KBM-7 (cell line): ENCODE data around the gene PPP4R3A.
"Not testable (repeated sequence)": the region's sequence is repeated elsewhere in the genome, so short reads cannot be mapped to it uniquely, and the experiment has no call there.

ENCODE experiments used
- DNase-seq: peaks from one replicate; pipeline ENCODE4 v3.0.0-alpha.2; 2015
- in situ Hi-C: fragments of 300-500 bp; cut with MboI; formaldehyde crosslinking; loops from 2 replicates; pipeline ENCODE4 v1.14.3; 2020; ENCODE audit warnings: low sequenced_read_pairs, low pct_unique_long_range_greater_than_20kb, mixed read lengths

The PPP4R3A gene

DNA sequence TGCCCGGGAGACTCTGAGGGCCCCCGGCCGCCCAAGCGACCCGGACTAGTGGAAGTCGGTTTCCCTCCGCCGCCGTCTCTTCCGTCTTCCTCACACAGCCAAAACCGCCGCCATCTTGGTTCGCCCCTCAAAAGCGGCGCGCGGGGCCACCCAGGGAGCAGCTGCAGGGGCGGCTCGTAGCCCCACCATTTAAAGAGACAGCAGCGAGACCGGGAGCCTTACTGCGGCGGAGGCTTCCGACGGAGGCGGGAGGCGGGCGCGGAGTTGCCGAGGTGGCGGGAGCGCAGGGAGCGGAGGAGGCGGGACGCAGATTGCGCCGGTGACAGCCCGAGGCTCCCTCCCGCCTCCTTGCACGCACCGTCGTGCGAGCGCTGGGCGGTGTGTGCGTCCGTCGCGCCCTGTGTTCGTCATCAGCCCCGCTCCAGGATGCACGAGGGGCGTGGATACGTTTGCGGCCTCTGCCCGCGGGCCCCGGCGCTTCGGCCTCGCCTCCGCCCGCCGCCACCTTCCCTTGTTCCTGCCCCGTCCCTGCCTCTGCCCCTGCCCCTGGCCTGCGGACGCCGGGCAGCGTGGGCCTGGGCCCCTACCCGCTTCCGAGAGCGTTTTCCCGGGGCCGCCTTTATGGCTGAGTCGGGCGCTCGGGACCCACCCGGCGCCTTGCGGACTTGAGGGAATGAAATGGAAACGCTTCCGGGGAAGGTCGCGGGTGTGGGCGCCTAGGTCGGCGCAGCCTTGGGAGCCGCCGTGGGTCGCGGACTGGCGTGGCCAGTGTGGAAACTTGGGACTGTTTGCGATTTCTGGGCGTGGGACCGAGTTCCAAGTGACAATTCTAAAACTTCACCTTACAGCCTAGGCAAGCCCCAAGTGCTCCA, at the start of gene PPP4R3A:
Gene PPP4R3A, minus strand, starts transcription at position 140 of the 872 bp plus-strand sequence. CDS start 663 bp downstream, outside the sequence.
- in situ Hi-C loops, result no loop called here

DNA sequence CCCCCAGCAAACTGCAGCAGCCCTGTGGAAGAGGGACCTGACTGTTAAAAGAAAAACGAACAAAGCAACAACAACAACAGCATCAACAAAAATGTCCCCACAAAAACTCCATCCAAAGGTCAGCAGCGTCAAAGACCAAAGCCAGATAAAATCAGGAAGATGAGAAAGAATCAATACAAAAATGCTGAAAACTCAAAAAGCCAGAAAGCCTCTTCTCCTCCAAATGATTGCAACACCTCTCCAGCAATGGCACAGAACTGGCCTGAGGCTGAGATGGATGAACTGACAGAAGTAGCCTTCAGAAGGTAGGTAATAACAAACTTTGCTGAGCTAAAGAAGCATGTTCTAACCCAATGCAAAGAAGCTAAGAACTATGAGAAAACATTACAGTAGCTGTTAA, 45.4 kb upstream of the PPP4R3A start:
- DNase-seq, result no peak
- in situ Hi-C loops, result no loop called here

More for the DNA sequence above, at the start of gene PPP4R3A:
- peak; percentile 98 for DNase-seq

DNA sequence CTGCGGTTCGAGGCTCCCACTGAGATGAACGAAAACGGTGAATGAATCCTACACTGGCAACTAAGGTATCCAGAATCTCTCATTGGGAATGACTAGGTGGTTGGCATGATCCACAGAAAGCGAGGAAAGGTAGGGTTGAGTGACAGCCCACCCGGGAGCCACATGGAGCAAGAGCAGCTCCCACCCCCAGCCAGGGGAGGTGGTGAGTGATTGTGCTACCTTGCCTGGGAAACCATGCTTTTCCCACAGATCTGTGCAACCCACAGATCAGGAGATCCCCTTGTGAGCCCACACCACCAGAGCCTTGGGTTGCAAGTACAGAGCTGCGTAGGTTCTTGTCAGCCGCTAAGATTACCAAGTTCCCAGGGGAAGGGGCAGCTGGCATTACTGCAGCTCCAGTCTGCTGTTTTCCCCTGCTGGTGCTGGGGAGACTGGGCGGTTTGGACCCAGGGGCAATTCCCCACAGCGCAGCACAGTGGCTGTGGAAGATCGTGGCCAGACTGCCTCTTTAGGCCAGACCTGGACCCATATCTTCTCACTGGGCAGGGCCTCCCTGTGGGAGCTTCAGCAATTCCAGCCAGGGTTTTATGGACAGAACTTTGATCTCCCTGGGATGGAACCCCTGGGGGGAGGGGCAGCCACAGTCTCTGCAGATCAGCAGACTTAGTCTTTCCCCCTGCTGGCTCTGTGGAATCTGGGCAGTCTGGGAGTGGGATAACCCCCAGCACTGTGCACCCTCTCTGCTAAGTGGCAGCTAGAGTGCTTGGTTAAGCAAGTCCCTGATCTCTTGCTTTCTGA, 44.6 kb upstream of the PPP4R3A start:
- DNase-seq, result no peak
- in situ Hi-C loops, result no loop called here

DNA sequence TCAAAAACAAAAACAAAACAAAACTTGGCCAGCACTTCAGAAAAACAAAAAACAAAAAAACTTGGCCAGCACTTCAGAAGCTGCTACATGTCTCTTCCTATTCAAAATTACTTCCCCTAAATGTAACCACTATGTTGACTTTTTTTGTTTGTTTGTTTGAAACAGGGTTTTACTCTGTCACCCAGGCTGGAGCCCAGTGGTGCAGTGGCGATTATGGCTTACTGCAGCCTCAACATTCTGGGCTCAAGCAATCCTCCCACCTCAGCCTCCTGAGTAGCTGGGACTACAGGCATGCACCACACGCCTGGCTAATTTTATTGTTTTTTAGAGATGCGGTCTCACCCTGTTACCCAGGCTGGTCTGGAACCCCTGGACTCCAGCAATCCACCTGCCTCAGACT, 38.0 kb upstream of the PPP4R3A start:
- DNase-seq, result no peak
- in situ Hi-C loops, result no loop called here

DNA sequence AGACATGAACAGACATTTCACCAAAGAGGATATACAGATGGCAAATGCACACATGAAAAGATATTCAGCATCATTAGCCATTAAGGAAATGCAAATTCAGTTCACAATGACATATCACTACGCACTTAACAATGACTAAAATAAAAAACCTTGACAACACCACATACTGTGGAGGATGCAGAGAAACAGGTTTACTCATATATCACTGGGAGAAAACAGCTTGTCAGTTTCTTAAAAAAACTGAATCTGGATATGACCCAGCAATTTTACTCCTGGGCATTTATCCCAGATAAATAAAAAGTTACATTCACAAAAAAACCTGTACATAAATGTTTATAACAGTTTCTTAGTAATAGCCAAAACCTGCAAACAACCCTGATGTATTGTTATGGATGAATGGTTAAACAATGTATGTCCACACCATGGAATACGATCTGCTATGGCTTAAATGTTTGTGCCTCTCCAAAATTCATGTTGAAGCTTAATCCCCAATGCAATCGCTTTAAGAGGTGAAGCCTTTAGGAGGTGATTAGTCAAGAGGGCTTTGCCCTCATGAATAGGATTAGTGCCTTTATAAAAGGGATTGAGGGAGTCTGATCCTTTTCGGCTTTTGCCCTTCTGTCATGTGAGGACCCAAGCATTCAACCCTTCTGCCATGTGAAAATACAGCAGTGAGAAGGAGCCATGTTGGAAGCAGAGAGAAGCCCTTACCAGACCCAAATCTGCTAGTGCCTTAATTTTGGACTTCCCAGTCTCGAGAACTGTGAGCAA, 36.0 kb upstream of the PPP4R3A start:
- in situ Hi-C loops, result no loop called here
- no peak for DNase-seq

DNA sequence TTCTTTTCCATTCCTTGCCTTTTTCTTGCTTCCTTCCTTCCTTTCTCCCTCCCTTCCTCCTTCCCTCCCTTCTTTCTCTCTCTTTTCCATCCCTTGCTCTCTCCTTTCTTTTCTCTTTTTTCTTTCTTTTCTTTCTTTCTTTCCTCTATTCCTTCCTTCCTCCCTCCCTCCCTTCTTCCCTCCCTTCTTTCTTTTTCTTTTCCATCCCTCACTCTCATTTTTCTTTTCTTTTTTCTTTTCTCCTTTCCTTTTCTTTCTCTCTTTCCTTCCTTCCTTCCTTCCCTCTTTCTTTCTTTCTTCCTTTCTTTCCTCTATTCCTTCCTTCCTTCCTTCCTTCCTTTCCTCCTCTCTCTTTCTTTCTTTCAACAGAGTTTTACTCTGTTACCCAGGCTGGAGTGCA, 35.1 kb upstream of the PPP4R3A start:
- DNase-seq, result no peak
- in situ Hi-C loops, result no loop called here

DNA sequence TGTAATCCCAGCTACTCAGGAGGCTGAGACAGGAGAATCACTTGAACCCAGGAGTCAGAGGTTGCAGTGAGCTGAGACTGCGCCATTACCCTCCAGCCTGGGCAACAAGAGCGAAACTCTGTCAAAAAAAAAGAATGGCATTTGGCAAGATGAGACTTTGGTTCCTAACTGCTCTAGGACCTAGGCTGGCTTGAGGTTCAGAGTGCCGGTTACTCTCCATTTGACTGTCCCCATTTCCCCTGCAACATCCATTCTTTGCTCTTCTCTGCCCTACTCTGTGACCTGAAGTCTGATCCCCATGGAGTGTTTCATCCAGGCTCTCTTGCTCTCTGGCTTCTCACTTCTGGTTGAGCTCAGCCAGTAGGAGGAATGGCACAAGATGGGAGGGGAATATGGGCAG, 26.2 kb upstream of the PPP4R3A start:
- DNase-seq, result no peak
- in situ Hi-C loops, result no loop called here

DNA sequence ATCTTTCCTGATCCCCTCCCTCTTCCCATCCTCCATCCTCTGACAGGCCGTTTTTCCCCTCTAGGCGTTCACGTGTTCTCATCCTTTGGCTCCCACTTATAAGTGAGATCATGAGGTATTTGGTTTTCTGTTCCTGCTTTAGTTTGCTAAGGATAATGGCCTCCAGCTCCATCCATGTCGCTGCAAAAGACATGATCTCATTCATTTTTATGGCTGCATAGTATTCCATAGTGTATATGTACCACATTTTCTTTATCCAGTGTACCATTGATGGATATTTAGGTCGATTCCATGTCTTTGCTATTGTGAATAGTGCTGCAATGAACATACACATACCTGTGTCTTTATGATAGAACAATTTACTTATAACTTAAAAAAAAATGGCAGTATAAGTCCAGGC, 23.9 kb upstream of the PPP4R3A start:
- DNase-seq, in situ Hi-C loops: not testable (repeated sequence)

DNA sequence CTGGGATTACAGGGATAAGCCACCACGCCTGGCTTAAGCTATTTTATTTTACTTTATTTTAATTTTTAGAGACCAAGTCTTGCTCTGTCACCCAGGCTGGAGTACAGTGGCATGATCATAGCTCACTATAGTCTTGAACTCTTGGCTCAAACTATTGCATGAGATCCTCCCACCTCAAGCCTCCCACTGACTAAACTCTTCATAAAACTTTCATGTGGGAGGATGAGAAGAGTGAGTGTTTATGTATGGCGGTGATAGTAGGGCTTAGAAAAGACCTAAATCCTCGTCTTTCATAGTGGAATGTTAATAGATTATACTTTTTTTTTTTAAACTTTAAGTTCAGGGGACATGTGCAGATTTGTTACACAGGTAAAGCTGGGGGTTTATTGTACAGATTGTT, 23.5 kb upstream of the PPP4R3A start:
- in situ Hi-C loops, result no loop called here

DNA sequence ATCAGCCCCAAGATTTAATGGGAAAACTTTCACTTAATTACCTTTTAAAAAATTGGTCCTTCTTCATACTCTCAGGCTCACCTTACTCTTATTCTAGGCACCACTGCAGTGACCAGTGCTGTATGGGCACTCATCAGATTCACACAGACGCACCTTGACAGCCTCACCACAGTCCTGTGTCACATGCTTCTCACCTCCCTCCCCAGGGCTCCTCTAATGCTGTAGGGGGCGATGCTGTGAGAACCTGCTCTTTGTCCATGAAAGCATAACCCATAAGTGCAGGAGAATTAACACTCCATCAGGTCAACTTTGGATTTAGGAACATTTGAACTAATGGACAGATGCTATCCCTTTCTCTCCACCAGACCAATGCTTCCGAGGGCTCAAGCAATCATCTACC, 13.9 kb upstream of the PPP4R3A start:
- no peak for DNase-seq
- in situ Hi-C loops, result no loop called here

More for the DNA sequence above, 23.5 kb upstream of the PPP4R3A start:
- no peak for DNase-seq

DNA sequence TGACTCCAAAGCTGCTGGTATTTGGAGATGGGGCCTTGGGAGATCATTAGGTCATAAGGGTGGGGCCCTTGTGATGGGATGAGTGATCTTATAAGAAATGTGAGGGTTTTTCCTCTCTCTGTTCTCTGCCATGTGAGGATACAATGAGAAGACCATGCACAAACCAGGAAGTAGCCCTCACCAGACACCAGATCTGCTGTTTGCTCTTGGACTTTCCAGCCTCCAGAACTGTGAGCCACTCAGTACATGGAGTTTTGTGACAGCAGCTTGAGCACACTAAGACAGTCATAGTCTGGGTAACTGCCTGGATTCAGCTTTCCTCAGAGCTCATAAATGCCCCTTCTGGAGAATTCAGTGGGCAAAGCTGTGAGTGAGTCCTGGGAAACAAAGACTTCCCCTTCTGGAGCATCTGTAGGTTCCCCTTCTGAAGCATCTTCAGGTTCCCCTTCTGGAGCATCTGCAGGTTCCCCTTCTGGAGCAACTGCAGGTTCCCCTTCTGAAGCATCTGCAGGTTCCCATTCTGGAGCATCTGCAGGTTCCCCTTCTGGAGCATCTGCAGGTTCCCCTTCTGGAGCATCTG, 11.0 kb upstream of the PPP4R3A start:
- in situ Hi-C loops, result no loop called here
- DNase-seq, result peak; percentile 57

DNA sequence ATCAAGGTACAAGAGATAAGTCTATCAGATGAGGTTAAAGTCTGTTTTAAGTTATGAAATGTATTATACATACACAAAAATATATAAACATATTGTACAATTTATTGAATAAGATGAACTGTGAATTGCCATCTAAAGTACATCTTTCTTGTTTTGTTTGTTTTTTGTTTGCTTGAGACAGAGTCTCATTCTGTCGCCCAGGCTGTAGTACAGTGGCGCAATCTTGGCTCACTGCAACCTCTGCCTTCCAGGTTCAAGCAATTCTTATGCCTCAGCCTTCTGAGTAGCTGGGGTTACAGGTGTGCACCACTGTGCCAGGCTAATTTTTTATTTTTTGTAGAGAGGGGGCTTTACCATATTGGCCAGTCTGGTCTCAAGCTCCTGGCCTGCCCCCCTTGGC, 10.0 kb upstream of the PPP4R3A start:
- in situ Hi-C loops, result no loop called here
- DNase-seq, result no peak

DNA sequence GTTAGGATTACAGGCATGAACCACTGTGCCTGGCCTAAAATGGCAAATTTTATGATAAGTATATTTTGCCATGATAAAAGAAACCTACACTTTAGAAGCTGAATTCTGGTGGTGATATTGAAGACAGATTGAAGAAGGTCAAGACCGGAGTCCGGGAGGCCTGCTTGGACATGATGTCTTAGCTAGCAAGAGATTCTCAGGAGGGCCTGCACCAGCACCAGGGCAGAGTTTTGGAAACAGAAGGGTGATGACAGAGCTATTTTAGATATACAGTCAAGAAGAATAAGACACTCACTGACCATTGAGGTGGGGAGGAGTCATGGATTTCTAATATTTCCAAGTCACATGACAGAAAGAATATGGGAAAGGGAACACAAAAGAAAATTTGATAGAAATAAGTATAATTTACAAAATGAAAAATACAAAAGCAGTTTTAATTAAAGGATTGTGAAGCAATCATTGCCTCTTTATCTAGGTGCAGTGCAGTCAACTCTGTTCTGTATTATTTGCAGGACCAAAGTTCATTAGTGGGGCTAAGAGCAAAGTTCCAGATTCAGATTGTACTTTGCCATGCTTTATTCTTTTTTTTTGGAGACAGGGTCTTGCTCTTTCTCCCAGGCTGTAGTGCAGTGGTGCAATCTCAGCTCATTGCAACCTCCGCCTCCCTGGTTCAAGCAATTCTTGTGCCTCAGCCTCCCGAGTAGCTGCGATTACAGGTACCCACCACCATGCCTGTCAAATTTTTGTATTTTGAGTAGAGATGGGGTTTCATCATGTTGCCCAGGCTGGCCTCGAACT, 9.3 kb upstream of the PPP4R3A start:
- no peak for DNase-seq
- in situ Hi-C loops, result no loop called here

DNA sequence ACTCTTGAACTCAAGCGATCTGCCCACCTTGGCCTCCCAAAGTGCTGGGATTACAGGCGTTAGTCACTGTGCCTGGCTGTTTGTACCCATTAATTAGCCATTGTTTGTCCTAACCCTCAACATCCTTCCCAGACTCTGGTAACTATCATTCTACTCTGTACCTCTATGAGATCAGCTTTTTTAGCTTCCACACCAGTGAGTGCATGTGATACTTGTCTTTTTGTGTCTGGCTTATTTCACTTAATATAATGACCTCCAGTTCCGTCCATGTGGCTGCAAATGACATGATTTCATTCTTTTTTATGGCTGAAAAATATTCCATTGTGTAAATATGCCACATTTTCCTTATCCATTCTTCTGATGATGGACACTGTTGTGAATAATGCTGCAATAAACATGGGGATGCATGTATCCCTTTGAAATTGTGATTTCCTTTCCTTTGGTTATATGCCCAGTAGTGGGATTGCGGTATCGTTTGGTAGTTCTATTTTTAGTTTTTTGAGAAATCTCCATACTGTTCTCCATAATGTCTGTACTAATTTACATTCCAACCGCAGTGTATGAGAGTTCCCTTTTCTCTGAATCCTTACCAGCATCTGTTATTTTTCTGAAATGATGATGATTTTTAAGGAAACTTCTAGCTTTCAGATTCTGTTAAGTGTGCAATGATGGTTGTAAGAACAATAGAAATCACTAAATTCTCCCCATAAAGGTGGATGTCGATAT, 6.7 kb upstream of the PPP4R3A start:
- in situ Hi-C loops, result no loop called here
- peak; percentile 79 for DNase-seq

DNA sequence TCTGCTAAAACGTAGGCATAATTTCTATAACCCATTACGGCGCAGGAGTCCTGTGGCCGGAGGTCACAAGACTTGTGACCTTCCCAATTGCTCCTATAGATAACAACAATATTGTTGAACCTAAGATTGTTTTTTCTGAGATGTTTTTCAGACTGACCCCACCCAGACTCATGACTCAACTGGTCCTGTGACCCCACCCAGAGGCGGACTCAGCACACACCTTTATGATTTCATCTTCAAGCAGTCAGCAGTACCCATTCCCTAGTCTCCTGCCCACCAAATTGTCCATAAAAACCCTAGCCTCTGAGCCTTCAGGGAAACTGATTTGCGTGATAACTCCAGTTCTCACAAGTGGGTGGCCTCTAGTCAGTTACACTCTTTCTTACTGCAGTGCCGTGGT, 5.9 kb upstream of the PPP4R3A start:
- DNase-seq, result no peak
- in situ Hi-C loops, result no loop called here

DNA sequence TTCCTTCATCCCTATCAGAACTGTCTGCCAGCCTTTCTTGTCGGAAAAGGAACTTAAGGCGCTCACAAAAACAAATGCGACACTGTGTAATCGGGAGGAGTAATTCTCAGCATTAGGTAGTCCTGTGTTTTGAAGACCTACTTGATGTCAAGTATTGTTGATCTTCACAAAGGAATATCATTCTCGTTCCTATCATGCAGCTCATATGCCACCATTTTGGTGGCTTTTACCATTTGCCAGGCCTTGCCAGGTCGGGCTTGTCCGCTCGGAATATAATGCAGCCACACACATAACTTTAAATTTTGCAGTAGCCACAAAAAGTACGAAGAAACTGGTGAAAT, 903 bp upstream of the PPP4R3A start:
- in situ Hi-C loops, result no loop called here
- no peak for DNase-seq

DNA sequence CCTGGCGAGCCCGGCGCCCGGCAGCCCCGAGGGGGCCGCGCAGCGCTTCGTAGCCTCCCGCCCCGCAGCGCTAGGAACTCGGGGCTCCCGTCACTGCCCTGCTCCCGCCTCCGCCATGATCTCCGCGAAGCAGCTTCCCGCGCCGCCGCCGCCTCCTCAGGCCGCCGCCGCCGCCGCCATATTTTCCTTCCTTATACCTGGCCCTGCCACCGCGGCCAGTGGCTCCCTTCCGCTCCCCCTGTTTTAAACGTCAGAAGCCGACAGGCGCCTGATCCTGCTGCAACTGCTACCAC, 286 bp downstream of the PPP4R3A start:
- in situ Hi-C loops, result no loop called here

More for the DNA sequence above, 286 bp downstream of the PPP4R3A start:
- DNase-seq, result no peak
